NCI-H1436 (cell line): ENCODE measurements around the gene CYP19A1.
"Not testable (repeated sequence)": the region's sequence is repeated elsewhere in the genome, so short reads cannot be mapped to it uniquely, and the experiment has no call there.

Source experiments
- DNase-seq: peaks from one replicate; lab custom pipeline; 2025; lab: John Stamatoyannopoulos, UW

Gene CYP19A1

GRCh38 chr15:51261113-51261512 lies 77.3 kb downstream of the CYP19A1 start:
- DNase-seq, result not testable (repeated sequence)

GRCh38 chr15:51260202-51260601 lies 78.2 kb downstream of the CYP19A1 start:
- no peak for DNase-seq

GRCh38 chr15:51255533-51255932 lies 82.9 kb downstream of the CYP19A1 start:
- no peak for DNase-seq

GRCh38 chr15:51253366-51253765 lies 85.0 kb downstream of the CYP19A1 start:
- DNase-seq, result no peak

- DNase-seq, result no peak
Measured at GRCh38 chr15:51252671-51253070, 85.7 kb downstream of the CYP19A1 start.

- DNase-seq, result no peak
Measured at GRCh38 chr15:51251556-51251955, 86.8 kb downstream of the CYP19A1 start.

GRCh38 chr15:51250217-51251011 lies 88.0 kb downstream of the CYP19A1 start:
- DNase-seq, result no peak

- no peak for DNase-seq
Measured at GRCh38 chr15:51245628-51246027, 92.8 kb downstream of the CYP19A1 start.

- DNase-seq, result no peak
Measured at GRCh38 chr15:51244423-51244869, 94.0 kb downstream of the CYP19A1 start.

GRCh38 chr15:51243774-51244173 lies 94.6 kb downstream of the CYP19A1 start:
- no peak for DNase-seq

- no peak for DNase-seq
Measured at GRCh38 chr15:51240066-51240465, 98.3 kb downstream of the CYP19A1 start.

- no peak for DNase-seq
Measured at GRCh38 chr15:51237816-51238215, 100.6 kb downstream of the CYP19A1 start.

GRCh38 chr15:51234176-51234927 lies 104.0 kb downstream of the CYP19A1 start:
- DNase-seq, result peak; percentile 66

GRCh38 chr15:51232581-51232980 lies 105.8 kb downstream of the CYP19A1 start:
- no peak for DNase-seq

GRCh38 chr15:51229907-51230330 lies 108.5 kb downstream of the CYP19A1 start:
- peak; percentile 21 for DNase-seq

GRCh38 chr15:51227940-51228732 lies 110.3 kb downstream of the CYP19A1 start:
- DNase-seq, result peak; percentile 21

GRCh38 chr15:51226576-51227210 lies 111.7 kb downstream of the CYP19A1 start:
- no peak for DNase-seq

GRCh38 chr15:51224428-51224827 lies 114.0 kb downstream of the CYP19A1 start:
- DNase-seq, result no peak

- no peak for DNase-seq
Measured at GRCh38 chr15:51223771-51224229, 114.6 kb downstream of the CYP19A1 start.

- DNase-seq, result no peak
Measured at GRCh38 chr15:51218299-51218938, 120.0 kb downstream of the CYP19A1 start.

GRCh38 chr15:51212909-51213308 lies 125.5 kb downstream of the CYP19A1 start:
- no peak for DNase-seq
